Mesodermal cell (in vitro differentiated cells): ENCODE results near the gene TTBK1.

Source experiments
- H3K27ac ChIP-seq: 2 replicates; pipeline ENCODE4 v1.7.0; 2013; ENCODE audit warnings: mild to moderate bottlenecking, low read depth, low read length, moderate library complexity; ENCODE audit not compliant: severe bottlenecking
- H3K36me3 ChIP-seq: 2 replicates; pipeline ENCODE4 v1.7.1; 2013; ENCODE audit warnings: mild to moderate bottlenecking, low read length, moderate library complexity; ENCODE audit not compliant: control insufficient read depth, insufficient read depth
- H3K4me1 ChIP-seq: one replicate; pipeline ENCODE4 v1.7.1; 2013; ENCODE audit warnings: mild to moderate bottlenecking, low read length; ENCODE audit not compliant: insufficient read depth, control insufficient read depth, poor library complexity, severe bottlenecking
- H3K4me3 ChIP-seq: 2 replicates; pipeline ENCODE4 v1.7.0; 2013; ENCODE audit warnings: low read length, control low read depth, mild to moderate bottlenecking; ENCODE audit not compliant: insufficient read depth, poor library complexity, severe bottlenecking; ENCODE audit errors: extremely low read depth
- H3K9me3 ChIP-seq: 2 replicates; pipeline ENCODE4 v1.7.1; 2013; ENCODE audit warnings: mild to moderate bottlenecking, low read length, moderate library complexity; ENCODE audit not compliant: control insufficient read depth
- WGBS, 2 experiments: methylation state at CpG; one replicate each; pipeline ENCODE4 v1.1.5; 2013; ENCODE audit warnings: missing lambda C conversion rate in 2 of 2; ENCODE audit not compliant: insufficient coverage in 2 of 2; 5-methylcytosine and 5-hydroxymethylcytosine counted together

Gene TTBK1

GRCh38 chr6:43334466-43335095 is 91.3 kb downstream of the TTBK1 start:
- no peaks in the 10 kb centered on the region for H3K4me1 ChIP-seq
- peaks cover 26% of the 10 kb centered on the region for H3K36me3 ChIP-seq
- no peak overlapping the region for H3K4me3 ChIP-seq
- 80% methylated on average over 1 of the region's 2 CpGs; no CpG with 5 or more reads in 1 of the 2 experiments for WGBS, 2 experiments
- H3K9me3 ChIP-seq = no peaks in the 10 kb centered on the region
- H3K27ac ChIP-seq = no peak overlapping the region

- WGBS, 2 experiments = 96 to 100% methylated on average over 2 to 3 of the region's 3 CpGs
- Histone ChIP-seq H3K9me3 (no peaks in the 10 kb centered on the region), H3K27ac (no peak overlapping the region)
Observed at GRCh38 chr6:43335469-43335868, 92.2 kb downstream of the TTBK1 start.

GRCh38 chr6:43336382-43336781 is 93.1 kb downstream of the TTBK1 start:
- no peaks in the 10 kb centered on the region for H3K4me1 ChIP-seq
- H3K4me3 ChIP-seq = no peak overlapping the region
- WGBS, 2 experiments = 67 to 100% methylated on average over 1 of the region's 3 CpGs
- H3K9me3 ChIP-seq = no peaks in the 10 kb centered on the region
- H3K36me3 ChIP-seq = peaks cover 44% of the 10 kb centered on the region
- H3K27ac ChIP-seq = no peak overlapping the region

More at GRCh38 chr6:43335469-43335868, 92.2 kb downstream of the TTBK1 start:
- H3K4me1 ChIP-seq = no peaks in the 10 kb centered on the region
- H3K36me3 ChIP-seq = peaks cover 35% of the 10 kb centered on the region
- H3K4me3 ChIP-seq = no peak overlapping the region
